DOHH2 (cell line): ENCODE data around the gene RUSF1.

Experiments
- EZH2phosphoT487 ChIP-seq: fragments of 200-600 bp; sonication (generic); IDR thresholded peaks from 2 replicates; pipeline ENCODE4 v1.6.1; 2017; ENCODE audit warnings: borderline replicate concordance, mild to moderate bottlenecking, antibody characterized with exemption, low read length, moderate library complexity, mixed read lengths
- TF ChIP-seq, protein P1 (sequence below): fragments of 200-600 bp; sonication (generic); IDR thresholded peaks from one replicate; pipeline ENCODE4 v1.5.1; 2014; ENCODE audit warnings: antibody characterized with exemption, mild to moderate bottlenecking, low read depth, low read length; ENCODE audit not compliant: poor library complexity, severe bottlenecking

DNA sequence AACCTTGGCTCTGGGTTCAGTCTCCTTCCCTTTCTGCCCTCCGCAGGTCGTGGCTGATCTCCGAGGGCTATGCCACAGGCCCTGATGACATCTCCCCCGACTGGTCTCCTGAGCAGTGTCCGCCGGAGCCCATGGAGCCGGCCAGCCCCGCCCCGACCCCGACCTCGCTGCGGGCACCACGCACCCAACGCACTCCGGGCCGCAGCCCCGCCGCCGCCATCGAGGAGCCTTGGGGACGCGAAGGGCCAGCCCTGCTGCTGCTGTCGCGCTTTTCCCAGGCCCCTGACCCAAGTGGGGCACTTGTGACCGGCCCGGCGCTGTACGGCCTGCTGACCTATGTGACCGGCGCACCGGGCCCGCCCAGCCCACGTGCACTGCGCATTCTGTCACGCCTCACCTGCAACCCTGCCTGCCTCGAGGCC lies 43.8 kb downstream of the RUSF1 start:
- TF ChIP-seq, protein P1, sequence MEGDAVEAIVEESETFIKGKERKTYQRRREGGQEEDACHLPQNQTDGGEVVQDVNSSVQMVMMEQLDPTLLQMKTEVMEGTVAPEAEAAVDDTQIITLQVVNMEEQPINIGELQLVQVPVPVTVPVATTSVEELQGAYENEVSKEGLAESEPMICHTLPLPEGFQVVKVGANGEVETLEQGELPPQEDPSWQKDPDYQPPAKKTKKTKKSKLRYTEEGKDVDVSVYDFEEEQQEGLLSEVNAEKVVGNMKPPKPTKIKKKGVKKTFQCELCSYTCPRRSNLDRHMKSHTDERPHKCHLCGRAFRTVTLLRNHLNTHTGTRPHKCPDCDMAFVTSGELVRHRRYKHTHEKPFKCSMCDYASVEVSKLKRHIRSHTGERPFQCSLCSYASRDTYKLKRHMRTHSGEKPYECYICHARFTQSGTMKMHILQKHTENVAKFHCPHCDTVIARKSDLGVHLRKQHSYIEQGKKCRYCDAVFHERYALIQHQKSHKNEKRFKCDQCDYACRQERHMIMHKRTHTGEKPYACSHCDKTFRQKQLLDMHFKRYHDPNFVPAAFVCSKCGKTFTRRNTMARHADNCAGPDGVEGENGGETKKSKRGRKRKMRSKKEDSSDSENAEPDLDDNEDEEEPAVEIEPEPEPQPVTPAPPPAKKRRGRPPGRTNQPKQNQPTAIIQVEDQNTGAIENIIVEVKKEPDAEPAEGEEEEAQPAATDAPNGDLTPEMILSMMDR = no peak
- no peak for TF ChIP-seq EZH2phosphoT487
